Mesothelial cell of epicardium (in vitro differentiated cells): ENCODE data around the gene NMNAT2. TPM values are rescaled to one million over a fixed set of nuclear protein-coding genes. Genes with fewer than 3 reads are reported as not detected.

Experiments used
- DNase-seq, 2 experiments: peaks; one replicate each; pipeline ENCODE4 v3.0.0; 2021; ENCODE audit warnings: low spot score in 2 of 2; ENCODE audit not compliant: unreplicated experiment in 2 of 2
- H3K27ac Mint-ChIP-seq: 2 replicates; pipeline ENCODE4 v1.8.0; 2021; ENCODE audit warnings: mixed read lengths
- H3K27me3 Mint-ChIP-seq: 2 replicates; pipeline ENCODE4 v1.8.0; 2021; ENCODE audit warnings: low read depth, mixed read lengths
- H3K36me3 Mint-ChIP-seq: 2 replicates; pipeline ENCODE4 v1.8.0; 2021; ENCODE audit warnings: mixed read lengths
- H3K4me1 Mint-ChIP-seq: 2 replicates; pipeline ENCODE4 v1.8.0; 2021; ENCODE audit warnings: mixed read lengths
- H3K4me3 Mint-ChIP-seq: 2 replicates; pipeline ENCODE4 v1.8.0; 2021; ENCODE audit warnings: mild to moderate bottlenecking, moderate library complexity, mixed read lengths
- H3K9me3 Mint-ChIP-seq: 2 replicates; pipeline ENCODE4 v1.8.0; 2021; ENCODE audit warnings: mixed read lengths
- CTCF ChIP-seq: fragments of 200-600 bp; sonication (generic); IDR thresholded peaks from one replicate; pipeline ENCODE4 v1.5.0; 2021; ENCODE audit warnings: antibody characterized with exemption; ENCODE audit not compliant: unreplicated experiment
- total RNA-seq: library from RNA; stranded (reverse); gene quantifications from 3 replicates; pipeline ENCODE4 v1.2.1, GENCODE V29; 2021

The NMNAT2 gene
- total RNA-seq, 1 donor from 2014 or later: 1.2 TPM

DNA sequence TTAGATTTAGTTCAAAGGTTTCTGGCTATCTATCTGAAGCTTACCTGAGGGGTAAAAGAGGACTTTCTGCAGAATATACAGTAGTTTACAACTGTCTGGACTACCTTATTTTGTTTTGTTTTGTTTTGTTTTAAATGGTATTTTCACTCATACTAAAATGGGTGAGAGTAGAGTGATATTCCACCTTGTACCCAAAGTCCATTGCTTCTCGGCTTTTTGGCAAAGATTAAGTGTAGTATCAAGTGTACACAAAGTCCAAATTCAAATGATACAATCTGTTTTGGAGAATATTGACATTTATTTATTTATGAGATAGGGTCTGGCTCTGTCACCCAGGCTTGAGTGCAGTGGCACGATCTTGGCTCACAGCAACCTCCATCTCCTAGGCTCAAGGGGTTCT is 42.4 kb upstream of the NMNAT2 start:
- no peak overlapping the region for H3K4me3 Mint-ChIP-seq
- H3K9me3 Mint-ChIP-seq: peaks cover 10% of the 10 kb centered on the region
- H3K27me3 Mint-ChIP-seq: no peaks in the 10 kb centered on the region
- peaks cover 9% of the 10 kb centered on the region for H3K4me1 Mint-ChIP-seq
- TF ChIP-seq CTCF: no peak
- H3K36me3 Mint-ChIP-seq: peaks cover 4% of the 10 kb centered on the region
- no peak for DNase-seq
- H3K27ac Mint-ChIP-seq: no peak overlapping the region

DNA sequence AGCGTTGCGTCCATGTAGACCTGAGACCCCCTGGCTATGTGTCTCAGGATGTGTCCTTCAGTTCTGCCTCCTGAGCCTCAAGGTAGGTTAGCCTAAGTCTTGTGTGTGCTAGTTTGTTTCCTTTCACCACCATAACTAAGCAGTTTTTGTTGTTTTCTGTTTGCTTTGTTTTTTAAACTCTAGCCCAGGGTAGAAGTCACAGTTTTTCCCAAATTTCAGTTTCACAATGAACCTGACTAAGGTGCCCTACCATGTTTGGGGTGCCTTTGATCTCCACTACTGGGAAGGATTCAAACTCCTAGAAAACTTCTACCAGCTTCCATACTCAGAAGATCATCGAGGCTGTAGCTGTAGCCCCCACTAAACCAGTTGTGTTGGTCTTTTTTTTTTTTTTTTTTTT is 39.3 kb upstream of the NMNAT2 start:
- Mint-ChIP-seq H3K27me3 (no peaks in the 10 kb centered on the region), H3K9me3 (peaks cover 10% of the 10 kb centered on the region), H3K36me3 (peaks cover 4% of the 10 kb centered on the region), H3K4me1 (peaks cover 9% of the 10 kb centered on the region), H3K27ac (no peak overlapping the region), H3K4me3 (no peak overlapping the region)
- no peak for DNase-seq
- TF ChIP-seq CTCF: no peak

GRCh38 chr1:183456826-183457225 is 38.6 kb upstream of the NMNAT2 start:
- H3K9me3 Mint-ChIP-seq: peaks cover 10% of the 10 kb centered on the region
- H3K27me3 Mint-ChIP-seq: no peaks in the 10 kb centered on the region
- H3K36me3 Mint-ChIP-seq: peaks cover 4% of the 10 kb centered on the region
- H3K4me1 Mint-ChIP-seq: peaks cover 7% of the 10 kb centered on the region
- TF ChIP-seq CTCF: no peak
- no peak overlapping the region for H3K27ac Mint-ChIP-seq
- H3K4me3 Mint-ChIP-seq: no peak overlapping the region
- no peak for DNase-seq

GRCh38 chr1:183454377-183454776 is 36.2 kb upstream of the NMNAT2 start:
- Mint-ChIP-seq H3K27me3 (no peaks in the 10 kb centered on the region), H3K4me3 (no peak overlapping the region), H3K36me3 (no peaks in the 10 kb centered on the region), H3K4me1 (peaks cover 9% of the 10 kb centered on the region), H3K9me3 (peaks cover 2% of the 10 kb centered on the region), H3K27ac (no peak overlapping the region)
- no peak for TF ChIP-seq CTCF
- no peak for DNase-seq

DNA sequence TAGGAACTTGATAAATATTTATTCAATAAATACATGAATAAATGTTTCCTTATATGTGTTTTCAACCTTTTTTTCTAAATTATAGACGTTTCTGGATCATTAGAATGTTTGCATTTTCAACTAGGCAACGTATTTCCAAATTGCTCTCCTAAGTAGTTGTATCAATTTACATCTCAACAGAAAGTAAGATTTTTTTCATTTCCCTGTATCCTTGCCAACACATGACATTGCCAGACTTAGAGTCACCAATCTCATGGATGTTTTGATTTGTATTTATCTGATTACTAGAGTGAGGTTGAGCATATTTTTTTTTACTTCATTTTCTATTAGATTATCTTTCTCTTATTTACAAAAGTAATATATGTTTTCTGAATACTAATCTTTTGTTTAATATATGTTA is 31.9 kb upstream of the NMNAT2 start:
- peaks cover 6% of the 10 kb centered on the region for H3K4me1 Mint-ChIP-seq
- TF ChIP-seq CTCF: no peak
- no peaks in the 10 kb centered on the region for H3K9me3 Mint-ChIP-seq
- no peak overlapping the region for H3K27ac Mint-ChIP-seq
- H3K36me3 Mint-ChIP-seq: no peaks in the 10 kb centered on the region
- no peak overlapping the region for H3K4me3 Mint-ChIP-seq
- H3K27me3 Mint-ChIP-seq: no peaks in the 10 kb centered on the region
- DNase-seq: no peak

DNA sequence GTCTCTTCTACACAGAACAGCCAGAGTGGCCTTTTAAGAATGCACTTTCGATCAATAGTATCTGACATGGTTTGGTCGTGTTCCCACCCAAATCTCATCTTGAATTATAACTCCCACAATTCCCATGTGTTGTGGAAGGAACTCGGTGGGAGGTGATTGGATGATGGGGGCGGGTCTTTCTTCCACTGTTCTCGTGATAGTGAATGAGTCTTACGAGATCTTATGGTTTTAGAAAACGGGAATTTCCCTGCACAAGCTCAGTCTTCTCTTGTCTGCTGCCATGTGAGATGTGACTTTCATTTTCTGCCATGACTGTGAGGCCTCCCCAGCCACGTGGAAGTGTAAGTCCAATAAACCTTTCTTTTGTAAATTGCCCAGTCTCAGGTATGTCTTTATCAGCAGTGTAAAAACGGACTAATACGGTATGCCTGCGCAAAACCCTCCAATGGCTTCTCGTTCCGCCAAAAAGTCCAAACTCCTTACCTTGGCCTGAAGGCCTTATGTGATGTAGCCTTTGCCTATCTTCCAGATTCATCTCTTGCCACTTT is 31.1 kb upstream of the NMNAT2 start:
- no peak overlapping the region for H3K27ac Mint-ChIP-seq
- H3K27me3 Mint-ChIP-seq: no peaks in the 10 kb centered on the region
- H3K9me3 Mint-ChIP-seq: no peaks in the 10 kb centered on the region
- no peak for DNase-seq
- H3K36me3 Mint-ChIP-seq: no peaks in the 10 kb centered on the region
- H3K4me3 Mint-ChIP-seq: no peak overlapping the region
- TF ChIP-seq CTCF: no peak
- peaks cover 6% of the 10 kb centered on the region for H3K4me1 Mint-ChIP-seq
